Iris pigment epithelial cell (primary cell): ENCODE results near the gene PTPRD.

Experiments
- DNase-seq: peaks from one replicate; pipeline ENCODE4 v3.0.0-alpha.2; 2011; ENCODE audit warnings: low read depth

Gene PTPRD

GRCh38 chr9:8515748-8516147 is 2097.1 kb downstream of the PTPRD start:
- no peak for DNase-seq

- DNase-seq: no peak
Observed at GRCh38 chr9:8514760-8515159, 2098.0 kb downstream of the PTPRD start.

DNA sequence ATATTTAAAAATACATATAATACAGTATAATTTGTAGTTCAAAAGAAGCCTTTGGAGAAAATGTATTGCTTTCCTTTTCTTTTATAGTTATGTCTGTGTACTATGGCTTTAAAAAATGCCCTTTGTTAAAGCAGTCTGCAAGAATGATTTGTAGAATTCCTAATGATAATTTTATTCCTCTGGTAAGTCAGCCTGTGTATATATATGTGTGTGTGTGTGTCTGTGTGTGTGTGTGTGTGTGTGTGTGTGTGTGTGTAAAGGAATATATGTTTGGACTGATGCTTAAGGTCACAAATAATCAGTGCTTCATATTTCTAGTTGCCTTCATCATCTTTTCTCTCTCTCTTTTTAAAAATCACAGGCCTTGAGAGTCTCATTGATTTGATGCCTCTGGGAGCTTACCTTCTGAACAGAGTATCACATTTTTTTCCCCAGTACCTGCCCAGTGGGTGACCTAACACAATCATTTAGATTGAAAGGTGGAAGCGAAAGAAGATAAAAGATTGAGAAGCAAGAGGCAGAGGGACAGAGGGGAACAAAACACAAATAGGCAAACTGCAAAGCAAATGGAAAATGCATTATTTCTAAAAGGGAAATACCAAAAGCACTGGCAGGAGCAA is 2104.0 kb downstream of the PTPRD start:
- DNase-seq: no peak

GRCh38 chr9:8494571-8494970 is 2118.2 kb downstream of the PTPRD start:
- DNase-seq: no peak

GRCh38 chr9:8492679-8493078 is 2120.1 kb downstream of the PTPRD start:
- DNase-seq: no peak

GRCh38 chr9:8492024-8492423 is 2120.8 kb downstream of the PTPRD start:
- no peak for DNase-seq

DNA sequence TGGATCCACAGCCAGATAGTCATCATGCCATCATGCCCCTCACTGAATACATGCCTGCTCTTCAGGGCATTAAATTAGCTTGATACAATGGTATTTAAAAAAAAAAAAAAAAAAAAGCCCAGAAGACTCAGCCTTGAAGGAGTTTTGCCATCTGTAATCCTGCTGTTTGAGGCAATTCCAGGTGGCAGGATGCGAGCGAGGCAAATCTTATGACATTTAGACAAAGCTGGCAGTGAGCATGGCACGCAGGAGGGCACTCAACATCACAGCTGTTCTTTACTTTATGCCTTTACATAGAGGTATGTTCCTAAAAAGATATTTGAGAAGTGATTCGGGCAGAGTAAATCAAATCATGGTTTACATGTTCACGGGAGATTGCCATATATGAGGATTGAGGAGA is 2121.2 kb downstream of the PTPRD start:
- no peak for DNase-seq

DNA sequence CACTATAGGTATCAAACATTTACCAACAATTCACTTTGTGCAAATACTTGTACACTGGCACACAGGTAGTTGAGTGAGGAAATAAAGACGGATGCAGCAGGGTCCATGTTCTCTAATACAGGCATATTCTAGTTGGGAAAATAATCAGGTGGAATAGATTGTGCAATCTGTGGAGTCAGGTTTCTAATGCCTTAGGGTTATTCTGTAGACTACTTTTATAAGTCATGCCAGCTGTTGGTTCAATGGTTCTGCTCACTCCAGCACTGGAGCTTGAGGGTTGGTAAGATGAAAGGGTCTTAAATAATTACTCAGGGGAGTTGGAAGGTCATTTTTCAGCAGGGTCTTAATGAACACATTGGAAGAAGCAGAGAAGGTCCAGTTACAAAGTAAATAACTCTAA is 2123.0 kb downstream of the PTPRD start:
- no peak for DNase-seq

- peak; percentile 3 for DNase-seq
Observed at GRCh38 chr9:8486095-8486494, 2126.7 kb downstream of the PTPRD start.

GRCh38 chr9:8484597-8485191 is 2128.1 kb downstream of the PTPRD start:
- DNase-seq: no peak

DNA sequence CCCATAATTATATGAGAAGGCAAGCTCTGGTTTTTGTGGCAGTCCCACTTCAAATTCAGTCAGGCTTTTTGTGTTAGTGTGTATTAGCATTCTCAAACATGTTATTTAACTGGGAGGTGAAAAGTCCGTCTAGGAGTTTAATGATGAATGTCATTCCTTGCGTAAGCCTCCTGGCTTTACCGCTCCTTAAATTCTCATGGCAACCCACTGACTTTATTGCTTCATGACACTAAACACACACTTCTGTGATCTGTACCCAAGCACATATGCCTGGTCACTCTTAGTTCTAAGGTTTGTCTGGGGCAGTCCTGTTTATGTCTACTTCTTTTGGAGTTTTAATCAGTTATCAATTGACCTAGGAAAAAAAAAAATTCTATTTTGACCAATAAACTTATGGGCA is 2135.4 kb downstream of the PTPRD start:
- DNase-seq: no peak

GRCh38 chr9:8474937-8475336 is 2137.9 kb downstream of the PTPRD start:
- DNase-seq: no peak

GRCh38 chr9:8473244-8474020 is 2139.4 kb downstream of the PTPRD start:
- no peak for DNase-seq

DNA sequence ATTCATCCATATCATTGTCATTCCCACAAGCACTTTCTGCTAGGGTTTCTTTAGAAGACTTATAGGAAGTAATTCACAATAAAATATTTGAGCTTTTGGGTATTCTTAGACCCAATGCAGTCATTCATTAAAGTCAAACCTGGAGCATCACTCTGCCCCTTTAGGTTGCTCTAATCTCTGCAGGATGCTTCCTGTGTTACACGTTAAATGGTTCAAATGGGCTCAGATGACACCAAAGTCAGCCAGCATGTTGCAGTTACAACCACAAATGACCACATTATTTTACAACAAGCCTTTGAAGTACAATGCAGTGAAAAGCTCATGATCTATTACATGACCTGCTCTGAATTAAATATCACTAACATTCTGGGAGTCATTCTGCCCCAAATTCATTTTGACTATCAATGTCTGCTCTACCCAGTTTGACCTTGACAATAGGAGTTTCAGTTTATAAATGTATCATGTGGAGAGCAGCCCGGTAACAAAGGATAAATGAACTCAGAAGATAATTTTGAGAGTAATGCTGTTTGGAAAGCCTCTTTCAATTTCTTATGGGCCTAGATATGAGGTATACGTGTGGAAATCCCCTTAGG is 2144.7 kb downstream of the PTPRD start:
- no peak for DNase-seq

- DNase-seq: no peak
Observed at GRCh38 chr9:8457816-8458215, 2155.0 kb downstream of the PTPRD start.

DNA sequence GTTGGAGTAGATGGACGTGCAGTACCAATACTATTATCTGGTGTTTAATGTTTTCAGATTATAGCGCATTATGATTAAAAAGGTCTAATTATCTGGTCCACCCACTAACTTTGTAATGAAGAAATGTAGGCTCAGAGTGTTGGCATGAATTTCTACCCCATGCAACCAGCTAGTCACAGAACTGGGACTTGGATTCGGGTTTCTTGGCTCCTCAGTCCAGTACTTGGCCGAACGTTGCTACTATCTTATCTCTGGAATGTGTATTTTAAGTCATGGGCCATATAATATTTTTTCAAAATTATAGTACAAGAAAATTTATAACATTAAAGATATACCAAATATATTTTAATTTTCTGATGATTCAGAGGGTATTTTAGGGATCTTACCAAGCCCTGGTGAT is 2155.7 kb downstream of the PTPRD start:
- DNase-seq: no peak

- no peak for DNase-seq
Observed at GRCh38 chr9:8456344-8456743, 2156.5 kb downstream of the PTPRD start.

DNA sequence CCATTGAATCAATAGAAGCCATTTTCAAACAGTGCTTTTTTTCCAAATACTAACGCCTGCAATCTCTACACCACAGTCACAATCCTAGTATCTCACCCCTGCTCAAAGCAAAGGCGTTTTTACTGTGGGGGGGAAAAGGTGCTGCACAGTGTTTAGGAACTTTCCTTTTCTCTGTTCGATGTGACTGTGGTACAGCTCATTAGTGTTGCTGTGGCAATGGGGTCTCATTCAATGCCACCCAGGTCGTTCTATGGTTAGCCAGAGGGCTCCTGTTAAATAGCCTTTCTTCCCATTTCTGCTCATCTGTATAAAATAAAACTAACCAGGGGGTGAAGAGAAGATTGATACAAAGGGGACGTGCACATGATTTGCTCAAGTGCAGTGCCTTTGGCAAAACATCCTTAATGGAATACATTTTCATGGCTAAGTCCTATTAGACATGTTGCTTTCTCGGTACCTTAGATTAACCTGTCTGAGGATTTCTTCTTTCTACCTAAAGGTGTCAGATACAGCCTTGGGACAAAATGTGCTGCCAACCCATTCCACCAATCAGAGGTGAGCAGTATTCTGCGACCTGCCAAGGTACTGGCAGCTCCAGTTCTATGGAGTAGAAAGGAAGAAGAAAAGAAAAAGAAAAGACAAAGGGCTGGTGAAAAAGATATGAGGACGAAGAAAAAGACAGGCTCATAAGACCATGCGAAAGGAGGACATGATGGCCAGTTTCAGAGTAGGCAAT is 2161.8 kb downstream of the PTPRD start:
- DNase-seq: no peak

DNA sequence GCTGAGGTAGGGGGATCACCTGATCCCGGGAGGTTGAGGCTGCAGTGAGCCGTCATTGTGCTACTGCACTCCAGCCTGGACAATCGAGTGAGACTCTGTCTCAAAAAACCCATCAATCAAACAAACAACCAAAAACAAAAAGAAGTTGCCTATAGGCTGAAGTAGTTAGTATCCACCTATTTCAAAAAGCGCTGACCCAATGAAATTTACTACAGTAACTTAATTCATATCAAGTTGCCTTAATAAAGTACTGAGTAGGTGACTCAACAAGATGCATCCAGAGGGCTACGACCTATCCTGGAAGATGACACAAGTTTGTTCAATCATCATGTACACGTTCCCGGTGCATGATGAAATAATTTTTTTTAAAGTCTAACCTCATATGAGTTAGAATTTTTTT is 2164.6 kb downstream of the PTPRD start:
- no peak for DNase-seq

GRCh38 chr9:8447601-8448000 is 2165.2 kb downstream of the PTPRD start:
- DNase-seq: no peak

GRCh38 chr9:8437876-8438275 is 2174.9 kb downstream of the PTPRD start:
- no peak for DNase-seq

GRCh38 chr9:8437259-8437658 is 2175.5 kb downstream of the PTPRD start:
- no peak for DNase-seq
